ENCODE measurements around the gene LMAN2L.

LMAN2L gene, protein sequence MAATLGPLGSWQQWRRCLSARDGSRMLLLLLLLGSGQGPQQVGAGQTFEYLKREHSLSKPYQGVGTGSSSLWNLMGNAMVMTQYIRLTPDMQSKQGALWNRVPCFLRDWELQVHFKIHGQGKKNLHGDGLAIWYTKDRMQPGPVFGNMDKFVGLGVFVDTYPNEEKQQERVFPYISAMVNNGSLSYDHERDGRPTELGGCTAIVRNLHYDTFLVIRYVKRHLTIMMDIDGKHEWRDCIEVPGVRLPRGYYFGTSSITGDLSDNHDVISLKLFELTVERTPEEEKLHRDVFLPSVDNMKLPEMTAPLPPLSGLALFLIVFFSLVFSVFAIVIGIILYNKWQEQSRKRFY

DNA sequence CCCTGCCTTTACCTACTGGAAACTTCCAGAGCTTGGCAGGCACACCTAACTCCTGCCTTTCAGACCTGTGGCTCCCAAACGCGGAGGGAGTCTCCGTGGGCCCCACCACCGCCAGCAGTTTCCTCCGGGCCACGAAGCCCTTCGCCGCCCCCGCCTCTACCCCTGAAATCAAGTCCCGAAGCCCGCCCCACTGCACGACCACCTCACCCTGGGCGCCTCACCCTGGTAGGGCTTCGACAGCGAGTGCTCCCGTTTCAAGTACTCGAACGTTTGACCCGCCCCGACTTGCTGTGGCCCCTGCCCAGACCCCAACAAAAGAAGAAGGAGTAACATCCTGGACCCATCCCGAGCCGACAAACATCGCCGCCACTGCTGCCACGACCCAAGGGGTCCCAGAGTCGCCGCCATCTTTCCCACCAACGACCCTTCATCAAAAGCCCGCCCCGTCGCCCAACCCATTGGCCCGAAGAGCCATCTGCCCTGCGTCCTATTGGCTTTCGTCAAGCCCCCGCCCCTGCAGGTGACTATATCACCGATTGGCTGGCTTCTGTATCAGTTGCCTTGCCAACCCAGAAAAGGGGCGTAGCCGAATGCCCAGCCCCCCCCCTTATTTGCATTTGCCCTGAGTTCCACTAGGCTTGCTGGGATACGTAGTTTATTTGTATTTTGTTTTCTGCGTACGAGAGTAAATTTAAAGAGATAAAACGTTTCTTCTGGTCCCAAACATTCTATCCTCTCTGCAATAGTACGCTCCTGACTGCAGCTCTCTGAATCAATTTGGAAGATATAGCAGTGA lies at the start of gene LMAN2L:
Gene LMAN2L (minus strand): TSS at position 432 of the 796 bp plus-strand sequence. CDS start 24 bp downstream, at position 408.
- H3K9ac ChIP-seq (ENCODE audit: low read length), result peak within 1 kb of the TSS; percentile 84
- no peaks in the 10 kb centered on the region for H3K9me3 ChIP-seq (ENCODE audit: control insufficient read depth, insufficient read depth, low read depth, low read length)
- H3K36me3 ChIP-seq (ENCODE audit: control insufficient read depth, insufficient read depth, low read length), result peaks cover 27% of the 10 kb centered on the region
- peaks cover 3% of the 10 kb centered on the region for H3K4me1 ChIP-seq (ENCODE audit: control insufficient read depth, insufficient read depth, low read length)
- H3K27me3 ChIP-seq (ENCODE audit: control insufficient read depth, insufficient read depth, low read length), result no peaks in the 10 kb centered on the region
- peak within 1 kb of the TSS; percentile 97 for H3K4me3 ChIP-seq (ENCODE audit: low read depth, low read length)
- peak within 1 kb of the TSS; percentile 56; the same call in 1 of the 2 replicates for H3K27ac ChIP-seq (ENCODE audit: low read depth, low read length)

DNA sequence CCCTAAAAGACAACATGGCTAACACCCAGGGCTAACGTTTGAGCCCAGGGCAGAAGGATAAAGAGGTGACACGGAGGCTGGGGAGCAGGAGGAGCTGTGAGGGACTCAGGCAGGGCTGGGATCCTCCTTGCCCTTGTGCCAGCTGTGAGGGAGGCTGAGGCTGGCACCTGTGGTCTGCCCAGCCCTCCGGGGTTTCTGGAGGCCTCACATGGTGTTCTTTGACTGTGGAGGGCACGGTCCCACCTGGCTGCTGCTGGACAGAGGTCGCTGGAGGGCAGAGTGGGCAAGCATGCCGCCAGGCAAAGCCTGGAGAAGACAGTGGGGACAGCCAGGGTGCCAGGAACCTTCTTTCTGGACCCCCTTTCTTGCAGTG lies 49.4 kb upstream of the LMAN2L start:
- H3K4me1 ChIP-seq (ENCODE audit: control insufficient read depth, insufficient read depth, low read length), result peaks cover 11% of the 10 kb centered on the region; the same call in 1 of the 2 replicates
- H3K9ac ChIP-seq (ENCODE audit: low read length), result no peak overlapping the region
- H3K27ac ChIP-seq (ENCODE audit: low read depth, low read length), result no peak overlapping the region
- no peak overlapping the region for H3K4me3 ChIP-seq (ENCODE audit: low read depth, low read length)
- no peaks in the 10 kb centered on the region for H3K9me3 ChIP-seq (ENCODE audit: control insufficient read depth, insufficient read depth, low read depth, low read length)
- no peaks in the 10 kb centered on the region for H3K36me3 ChIP-seq (ENCODE audit: control insufficient read depth, insufficient read depth, low read length)
- no peaks in the 10 kb centered on the region for H3K27me3 ChIP-seq (ENCODE audit: control insufficient read depth, insufficient read depth, low read length)

DNA sequence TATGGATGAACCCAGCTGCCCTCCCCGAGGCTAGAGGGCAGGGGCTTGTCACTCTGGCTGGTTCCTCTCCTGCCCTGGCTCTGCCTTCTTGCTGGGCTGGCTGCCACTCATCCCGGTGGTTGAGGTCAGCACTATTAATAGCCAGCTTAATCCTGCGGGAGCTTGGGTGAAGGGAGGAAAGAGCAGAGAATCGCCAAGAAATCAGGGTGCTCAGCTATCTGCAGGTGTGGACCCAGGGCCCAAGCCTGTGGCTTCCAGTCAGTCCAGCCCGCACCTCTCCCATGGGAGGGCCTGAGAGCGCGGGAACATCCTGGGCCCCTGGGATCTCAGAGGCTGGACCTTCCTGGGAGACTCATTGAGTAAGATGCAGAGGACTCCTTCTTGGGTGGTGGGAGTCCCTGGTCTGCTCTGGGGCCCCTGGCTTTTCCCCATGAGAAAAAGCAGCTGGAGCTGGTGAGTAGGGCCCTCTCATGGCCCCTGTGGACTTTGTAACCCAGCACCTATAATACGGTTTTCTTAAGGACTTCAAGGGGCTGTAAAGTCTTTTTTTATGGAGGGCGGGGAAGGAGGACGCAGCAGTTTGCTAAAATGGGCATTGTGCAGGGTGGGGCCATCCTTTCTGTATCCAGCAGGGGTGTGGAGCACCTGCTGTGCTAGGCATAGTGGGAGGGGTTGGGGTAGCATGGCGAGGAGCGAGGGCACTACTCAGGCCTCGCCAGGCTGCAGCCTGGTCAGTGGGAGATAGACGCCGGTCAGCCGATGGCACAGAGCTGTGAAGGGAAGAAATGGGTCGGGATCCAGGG lies 48.8 kb upstream of the LMAN2L start:
- Histone ChIP-seq H3K36me3 (ENCODE audit: control insufficient read depth, insufficient read depth, low read length) (no peaks in the 10 kb centered on the region), H3K27me3 (ENCODE audit: control insufficient read depth, insufficient read depth, low read length) (no peaks in the 10 kb centered on the region), H3K27ac (ENCODE audit: low read depth, low read length) (no peak overlapping the region), H3K9me3 (ENCODE audit: control insufficient read depth, insufficient read depth, low read depth, low read length) (no peaks in the 10 kb centered on the region), H3K4me3 (ENCODE audit: low read depth, low read length) (no peak overlapping the region), H3K9ac (ENCODE audit: low read length) (no peak overlapping the region), H3K4me1 (ENCODE audit: control insufficient read depth, insufficient read depth, low read length) (peaks cover 11% of the 10 kb centered on the region; the same call in 1 of the 2 replicates)

DNA sequence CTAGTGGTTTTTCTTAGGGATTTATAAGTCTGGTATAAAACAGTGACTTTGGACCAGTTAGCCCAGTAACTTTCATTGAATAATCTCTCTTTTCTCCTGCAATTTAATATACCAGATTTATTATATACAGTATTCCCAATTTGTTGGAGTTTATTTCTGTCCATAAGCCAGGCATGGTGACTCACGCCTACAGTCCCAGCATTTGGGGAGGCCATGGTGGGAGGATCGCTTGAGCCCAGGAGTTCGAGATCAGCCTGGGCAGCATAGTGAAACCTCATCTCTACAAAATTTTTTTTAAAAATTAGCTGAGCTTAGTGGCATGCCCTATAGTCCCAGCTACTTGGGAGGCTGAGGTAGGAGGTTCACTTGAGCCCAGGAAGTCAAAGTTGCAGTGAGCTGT lies 47.5 kb upstream of the LMAN2L start:
- H3K4me3 ChIP-seq (ENCODE audit: low read depth, low read length), result no peak overlapping the region
- H3K9me3 ChIP-seq (ENCODE audit: control insufficient read depth, insufficient read depth, low read depth, low read length), result no peaks in the 10 kb centered on the region
- H3K9ac ChIP-seq (ENCODE audit: low read length), result no peak overlapping the region
- H3K36me3 ChIP-seq (ENCODE audit: control insufficient read depth, insufficient read depth, low read length), result no peaks in the 10 kb centered on the region
- peaks cover 11% of the 10 kb centered on the region; the same call in 1 of the 2 replicates for H3K4me1 ChIP-seq (ENCODE audit: control insufficient read depth, insufficient read depth, low read length)
- no peaks in the 10 kb centered on the region for H3K27me3 ChIP-seq (ENCODE audit: control insufficient read depth, insufficient read depth, low read length)
- H3K27ac ChIP-seq (ENCODE audit: low read depth, low read length), result no peak overlapping the region

DNA sequence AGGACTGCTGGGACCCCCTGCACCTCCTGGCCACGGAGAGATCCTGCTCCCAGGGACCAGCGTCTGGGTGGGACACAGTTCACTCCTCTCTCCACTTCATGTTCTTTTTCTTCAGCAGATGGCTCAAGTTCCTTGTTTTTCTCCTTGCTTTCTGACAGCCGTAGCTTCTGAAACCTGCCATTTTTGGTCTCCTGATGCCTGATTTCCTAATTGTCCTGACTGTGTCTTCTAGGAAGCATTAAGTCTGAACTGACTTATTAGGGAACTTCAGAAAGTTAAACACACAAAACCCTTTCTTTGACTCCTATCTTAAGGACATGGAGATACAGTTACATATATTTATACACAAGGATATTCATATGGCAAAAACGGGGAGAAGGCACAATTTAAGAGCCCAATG lies 43.5 kb upstream of the LMAN2L start:
- Histone ChIP-seq H3K9ac (ENCODE audit: low read length) (no peak overlapping the region), H3K4me1 (ENCODE audit: control insufficient read depth, insufficient read depth, low read length) (peaks cover 3% of the 10 kb centered on the region; the same call in 1 of the 2 replicates), H3K27ac (ENCODE audit: low read depth, low read length) (no peak overlapping the region)

DNA sequence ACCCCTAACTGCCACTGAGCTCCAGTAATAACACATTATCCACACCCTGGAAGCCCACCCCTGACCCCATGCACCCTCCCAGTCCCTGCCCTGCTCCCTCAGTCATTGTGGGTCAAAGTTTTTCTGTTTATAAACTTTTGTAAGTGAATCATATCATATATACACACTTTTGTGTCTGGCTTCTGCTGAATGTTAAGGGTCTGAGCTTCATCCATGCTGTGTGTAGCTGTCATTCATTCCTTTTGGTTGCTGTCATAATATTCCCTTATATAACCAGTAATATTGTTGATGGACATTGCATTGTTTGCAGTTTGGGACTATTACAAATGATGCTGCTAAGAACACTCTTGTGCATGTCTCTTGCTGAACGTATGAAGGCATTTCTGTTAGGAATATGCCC lies 35.3 kb upstream of the LMAN2L start:
- Histone ChIP-seq H3K27ac (ENCODE audit: low read depth, low read length) (no peak overlapping the region), H3K4me1 (ENCODE audit: control insufficient read depth, insufficient read depth, low read length) (peaks cover 6% of the 10 kb centered on the region; the same call in 1 of the 2 replicates)

More for the DNA sequence above, 43.5 kb upstream of the LMAN2L start:
- H3K36me3 ChIP-seq (ENCODE audit: control insufficient read depth, insufficient read depth, low read length), result no peaks in the 10 kb centered on the region
- H3K27me3 ChIP-seq (ENCODE audit: control insufficient read depth, insufficient read depth, low read length), result no peaks in the 10 kb centered on the region
- no peaks in the 10 kb centered on the region for H3K9me3 ChIP-seq (ENCODE audit: control insufficient read depth, insufficient read depth, low read depth, low read length)
- H3K4me3 ChIP-seq (ENCODE audit: low read depth, low read length), result no peak overlapping the region

DNA sequence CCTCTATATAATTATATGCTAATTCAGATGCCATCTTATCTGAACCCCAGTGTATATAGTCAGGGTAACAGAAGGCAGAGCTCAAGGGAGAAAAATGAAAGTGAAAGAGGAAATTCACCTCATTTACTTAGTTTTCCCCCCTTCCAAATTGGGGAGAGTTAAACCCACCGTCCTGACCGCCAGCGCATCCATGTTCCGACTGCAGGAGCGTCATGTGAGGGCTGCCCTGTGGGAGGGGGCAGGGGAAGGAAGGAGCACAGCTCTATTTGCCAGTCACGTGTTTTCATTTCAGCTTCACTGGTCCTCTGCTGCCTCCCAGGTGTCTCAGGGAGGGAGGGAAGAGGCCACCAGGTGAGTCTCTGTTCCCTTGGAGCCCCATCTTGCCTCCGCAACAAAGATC lies 34.1 kb upstream of the LMAN2L start:
- H3K4me3 ChIP-seq (ENCODE audit: low read depth, low read length), result no peak overlapping the region
- H3K27ac ChIP-seq (ENCODE audit: low read depth, low read length), result no peak overlapping the region
- no peaks in the 10 kb centered on the region for H3K36me3 ChIP-seq (ENCODE audit: control insufficient read depth, insufficient read depth, low read length)
- peaks cover 13% of the 10 kb centered on the region; the same call in 1 of the 2 replicates for H3K4me1 ChIP-seq (ENCODE audit: control insufficient read depth, insufficient read depth, low read length)
- H3K27me3 ChIP-seq (ENCODE audit: control insufficient read depth, insufficient read depth, low read length), result no peaks in the 10 kb centered on the region
- H3K9me3 ChIP-seq (ENCODE audit: control insufficient read depth, insufficient read depth, low read depth, low read length), result no peaks in the 10 kb centered on the region
- no peak overlapping the region for H3K9ac ChIP-seq (ENCODE audit: low read length)

More for the DNA sequence above, 35.3 kb upstream of the LMAN2L start:
- H3K9me3 ChIP-seq (ENCODE audit: control insufficient read depth, insufficient read depth, low read depth, low read length), result no peaks in the 10 kb centered on the region
- H3K4me3 ChIP-seq (ENCODE audit: low read depth, low read length), result no peak overlapping the region
- no peaks in the 10 kb centered on the region for H3K27me3 ChIP-seq (ENCODE audit: control insufficient read depth, insufficient read depth, low read length)
- no peaks in the 10 kb centered on the region for H3K36me3 ChIP-seq (ENCODE audit: control insufficient read depth, insufficient read depth, low read length)
- H3K9ac ChIP-seq (ENCODE audit: low read length), result no peak overlapping the region

DNA sequence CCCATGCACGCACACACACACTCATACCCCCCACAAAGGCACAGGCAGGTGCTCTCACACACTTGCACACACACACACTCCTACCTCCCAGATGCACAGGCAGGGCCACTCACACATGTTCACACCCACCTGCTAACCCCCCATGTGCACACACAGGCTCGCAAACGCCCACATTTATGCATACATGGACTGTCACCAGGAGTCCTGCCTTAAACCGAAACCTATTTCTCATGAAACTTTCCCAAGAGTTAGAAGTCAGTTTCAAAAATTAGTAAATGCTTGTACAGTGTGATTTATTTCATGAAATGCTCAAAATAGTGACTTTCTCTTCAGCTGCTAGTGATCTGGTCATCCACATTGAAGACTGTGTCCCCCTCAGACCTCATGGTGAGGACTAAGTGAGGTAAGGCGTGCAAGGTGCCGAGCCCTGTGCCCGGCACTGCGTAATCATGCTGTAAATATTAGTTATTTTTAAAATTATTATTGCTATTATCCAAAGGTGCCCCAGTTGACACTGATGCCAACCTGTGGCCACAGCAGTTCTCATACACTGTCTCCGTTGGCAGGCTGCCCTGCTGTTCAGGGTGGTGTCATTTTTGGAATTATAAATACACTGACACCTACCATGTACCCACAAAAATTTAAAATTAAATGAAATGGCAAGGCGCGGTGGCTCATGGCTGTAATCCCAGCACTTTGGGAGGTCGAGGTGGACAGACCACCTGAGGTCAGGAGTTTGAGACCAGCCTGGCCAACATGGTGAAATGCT lies 33.2 kb upstream of the LMAN2L start:
- H3K36me3 ChIP-seq (ENCODE audit: control insufficient read depth, insufficient read depth, low read length), result no peaks in the 10 kb centered on the region
- H3K9ac ChIP-seq (ENCODE audit: low read length), result no peak overlapping the region
- no peak overlapping the region for H3K27ac ChIP-seq (ENCODE audit: low read depth, low read length)
- H3K27me3 ChIP-seq (ENCODE audit: control insufficient read depth, insufficient read depth, low read length), result no peaks in the 10 kb centered on the region
- H3K4me3 ChIP-seq (ENCODE audit: low read depth, low read length), result no peak overlapping the region
- no peaks in the 10 kb centered on the region for H3K9me3 ChIP-seq (ENCODE audit: control insufficient read depth, insufficient read depth, low read depth, low read length)
- H3K4me1 ChIP-seq (ENCODE audit: control insufficient read depth, insufficient read depth, low read length), result peaks cover 13% of the 10 kb centered on the region; the same call in 1 of the 2 replicates

DNA sequence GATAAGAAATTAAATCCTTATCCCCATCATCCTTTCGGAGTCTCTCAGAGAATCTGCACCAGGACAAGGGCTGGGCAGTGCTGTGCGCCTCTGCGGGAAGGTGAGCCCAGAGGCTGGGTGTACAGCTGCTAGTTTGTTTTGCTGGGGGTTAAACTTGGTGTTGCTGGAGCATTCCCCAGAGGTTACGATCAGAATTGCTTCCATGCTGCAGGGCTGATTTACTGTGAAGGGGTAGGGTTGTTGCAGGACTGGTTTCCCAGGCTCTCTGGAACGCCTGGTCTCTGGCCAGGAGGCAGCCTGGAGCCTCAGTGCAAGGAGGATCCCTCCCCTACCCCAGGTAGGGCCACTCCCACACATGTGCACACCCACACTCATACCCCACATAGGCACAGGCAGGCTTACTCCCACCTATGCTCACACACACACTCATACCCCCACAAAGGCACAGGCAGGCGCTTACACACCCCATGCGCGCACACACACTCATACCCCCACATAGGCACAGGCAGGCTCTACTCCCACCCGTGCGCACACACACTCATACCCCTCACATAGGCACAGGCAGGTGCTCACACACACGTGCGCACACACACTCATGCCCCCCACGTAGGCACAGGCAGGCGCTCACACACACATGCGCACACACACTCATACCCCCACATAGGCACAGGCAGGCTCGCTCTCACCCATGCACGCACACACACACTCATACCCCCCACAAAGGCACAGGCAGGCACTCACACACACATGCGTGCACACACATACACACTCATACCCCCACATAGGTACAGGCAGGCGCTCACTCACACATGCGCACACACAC lies 32.1 kb upstream of the LMAN2L start:
- Histone ChIP-seq H3K27me3 (ENCODE audit: control insufficient read depth, insufficient read depth, low read length) (no peaks in the 10 kb centered on the region), H3K9me3 (ENCODE audit: control insufficient read depth, insufficient read depth, low read depth, low read length) (no peaks in the 10 kb centered on the region), H3K4me3 (ENCODE audit: low read depth, low read length) (no peak overlapping the region), H3K9ac (ENCODE audit: low read length) (no peak overlapping the region), H3K36me3 (ENCODE audit: control insufficient read depth, insufficient read depth, low read length) (no peaks in the 10 kb centered on the region), H3K4me1 (ENCODE audit: control insufficient read depth, insufficient read depth, low read length) (peaks cover 13% of the 10 kb centered on the region; the same call in 1 of the 2 replicates), H3K27ac (ENCODE audit: low read depth, low read length) (no peak overlapping the region)

Data from HUES6 (cell line).